ENCODE data around the gene NMNAT2. TPM values are rescaled to one million over a fixed set of nuclear protein-coding genes. Genes with fewer than 3 reads are reported as not detected.

Gene NMNAT2
- polyA plus RNA-seq, 1 experiment: 2.1 TPM

- TF ChIP-seq CTCF (IDR thresholded peaks at IDR 0.05; ENCODE audit: insufficient read depth, low read depth, low read length): no peak
- Histone ChIP-seq H3K4me3 (ENCODE audit: low read depth, low read length) (no peak overlapping the region), H3K27me3 (ENCODE audit: control insufficient read depth, insufficient read depth, low read length) (no peaks in the 10 kb centered on the region), H3K36me3 (ENCODE audit: control insufficient read depth, insufficient read depth, low read length) (no peaks in the 10 kb centered on the region)
- ChIA-PET POLR2A (no interaction called here), CTCF (no interaction called here)
- no peak for DNase-seq (ENCODE audit: low read depth)
These were observed 31.1 kb upstream of the NMNAT2 start for GRCh38 chr1:183449223-183449770.

- ChIA-PET CTCF (no interaction called here), POLR2A (no interaction called here)
- TF ChIP-seq CTCF (IDR thresholded peaks at IDR 0.05; ENCODE audit: insufficient read depth, low read depth, low read length): no peak
- H3K27me3 ChIP-seq (ENCODE audit: control insufficient read depth, insufficient read depth, low read length): peaks cover 8% of the 10 kb centered on the region; the same call in 1 of the 2 replicates
- no peak overlapping the region for H3K4me3 ChIP-seq (ENCODE audit: low read depth, low read length)
- DNase-seq (ENCODE audit: low read depth): no peak
- no peaks in the 10 kb centered on the region for H3K36me3 ChIP-seq (ENCODE audit: control insufficient read depth, insufficient read depth, low read length)
These were observed 26.1 kb upstream of the NMNAT2 start for GRCh38 chr1:183444243-183444642.

- no peak for DNase-seq (ENCODE audit: low read depth)
- H3K36me3 ChIP-seq (ENCODE audit: control insufficient read depth, insufficient read depth, low read length): no peaks in the 10 kb centered on the region
- no peak overlapping the region for H3K4me3 ChIP-seq (ENCODE audit: low read depth, low read length)
- ChIA-PET POLR2A (no interaction called here), CTCF (no interaction called here)
- no peak for TF ChIP-seq CTCF (IDR thresholded peaks at IDR 0.05; ENCODE audit: insufficient read depth, low read depth, low read length)
- H3K27me3 ChIP-seq (ENCODE audit: control insufficient read depth, insufficient read depth, low read length): peaks cover 8% of the 10 kb centered on the region; the same call in 1 of the 2 replicates
These were observed 25.3 kb upstream of the NMNAT2 start for GRCh38 chr1:183443466-183443865.

- CTCF ChIA-PET: no interaction called here
- POLR2A ChIA-PET: no interaction called here
These were observed 24.8 kb upstream of the NMNAT2 start for GRCh38 chr1:183443011-183443410.

GRCh38 chr1:183438060-183438459 lies 19.9 kb upstream of the NMNAT2 start:
- Histone ChIP-seq H3K36me3 (ENCODE audit: control insufficient read depth, insufficient read depth, low read length) (no peaks in the 10 kb centered on the region), H3K4me3 (ENCODE audit: low read depth, low read length) (no peak overlapping the region), H3K27me3 (ENCODE audit: control insufficient read depth, insufficient read depth, low read length) (peaks cover 13% of the 10 kb centered on the region)
- ChIA-PET POLR2A (no interaction called here), CTCF (interaction anchor here (1.3 kb wide), 1 partner anchor 12 kb away, joined by 3 read pairs; no protein-coding TSS in a partner anchor)
- no peak for DNase-seq (ENCODE audit: low read depth)
- TF ChIP-seq CTCF (IDR thresholded peaks at IDR 0.05; ENCODE audit: insufficient read depth, low read depth, low read length): no peak

More at GRCh38 chr1:183443011-183443410, 24.8 kb upstream of the NMNAT2 start:
- DNase-seq (ENCODE audit: low read depth): no peak
- H3K36me3 ChIP-seq (ENCODE audit: control insufficient read depth, insufficient read depth, low read length): no peaks in the 10 kb centered on the region
- no peak for TF ChIP-seq CTCF (IDR thresholded peaks at IDR 0.05; ENCODE audit: insufficient read depth, low read depth, low read length)
- peaks cover 8% of the 10 kb centered on the region; the same call in 1 of the 2 replicates for H3K27me3 ChIP-seq (ENCODE audit: control insufficient read depth, insufficient read depth, low read length)
- no peak overlapping the region for H3K4me3 ChIP-seq (ENCODE audit: low read depth, low read length)
